COLO668 (cell line): ENCODE results near the gene AIF1.
"Not testable (repeated sequence)": the region's sequence is repeated elsewhere in the genome, so short reads cannot be mapped to it uniquely, and the experiment has no call there.

Source experiments
- DNase-seq: peaks from one replicate; lab custom pipeline; 2025; ENCODE audit not compliant: unreplicated experiment; lab: John Stamatoyannopoulos, UW

Gene AIF1

DNA sequence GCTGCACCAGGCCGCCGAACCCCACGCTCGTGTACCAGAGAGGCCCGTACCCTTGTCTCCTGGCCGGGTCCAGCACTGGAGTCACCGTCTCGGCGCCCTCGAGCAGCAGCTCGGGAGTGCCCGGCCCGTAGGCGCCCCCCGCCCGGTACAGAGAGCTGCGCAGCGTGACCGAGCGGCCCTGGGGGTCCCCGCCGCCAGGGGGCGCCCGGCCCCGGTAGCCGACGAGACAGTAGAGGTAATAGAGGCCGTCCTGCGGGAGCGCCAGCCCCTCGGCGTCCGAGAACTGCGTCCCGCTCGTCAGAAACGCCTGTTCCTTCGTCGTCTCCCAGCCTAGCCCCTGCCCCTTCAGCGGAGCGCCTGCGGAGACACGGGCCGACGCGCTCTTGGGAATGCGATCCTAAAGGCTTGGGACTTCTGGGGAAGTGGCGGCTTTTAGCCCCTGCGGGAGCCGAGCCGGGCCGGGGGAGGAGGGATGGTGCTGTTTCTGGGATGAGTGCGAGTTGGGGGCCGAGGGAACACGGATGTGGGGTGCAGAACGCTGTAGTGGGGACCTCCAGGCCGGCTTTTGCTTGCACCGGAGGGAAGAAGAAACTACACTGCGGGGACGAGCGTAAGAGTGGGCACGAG lies 34.1 kb upstream of the AIF1 start:
- DNase-seq: peak; percentile 58

DNA sequence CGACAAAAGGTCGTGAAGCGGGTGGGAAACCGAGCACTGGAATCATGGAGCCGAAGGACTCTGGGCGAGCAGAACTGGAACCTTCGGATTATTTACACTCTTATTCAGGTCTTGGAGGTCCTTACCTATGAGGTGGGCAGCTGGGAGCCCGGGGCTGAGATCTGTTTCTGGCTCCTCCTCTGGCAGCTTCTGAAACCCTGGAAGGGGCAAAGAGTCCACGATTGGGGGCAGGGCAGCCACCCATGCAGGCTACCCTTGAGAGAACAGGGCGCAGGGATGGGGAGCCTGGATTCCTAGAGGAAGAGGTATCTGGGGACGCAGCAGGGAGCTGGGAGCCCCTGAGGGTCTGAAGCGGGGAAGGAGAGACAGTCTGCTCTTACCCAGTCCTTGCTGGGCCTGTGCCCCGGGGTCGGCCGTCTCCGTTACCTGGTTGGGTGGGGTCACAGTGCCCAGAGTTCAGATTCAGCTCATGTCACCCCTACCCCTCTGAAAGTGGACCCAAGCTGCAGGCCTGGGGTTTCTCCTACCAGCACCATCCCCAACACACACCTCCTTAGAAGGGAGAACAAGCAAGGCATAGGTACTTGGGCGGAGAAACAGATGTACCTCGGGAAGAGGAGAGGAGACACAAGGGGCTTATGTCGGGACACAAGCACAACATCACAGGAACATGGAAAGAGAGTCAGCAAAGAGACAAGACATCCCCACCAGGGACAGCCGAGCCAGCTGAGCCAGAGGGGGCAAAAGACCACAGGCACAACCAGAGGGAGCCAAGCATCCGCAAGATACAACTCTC lies 33.4 kb upstream of the AIF1 start:
- no peak for DNase-seq

DNA sequence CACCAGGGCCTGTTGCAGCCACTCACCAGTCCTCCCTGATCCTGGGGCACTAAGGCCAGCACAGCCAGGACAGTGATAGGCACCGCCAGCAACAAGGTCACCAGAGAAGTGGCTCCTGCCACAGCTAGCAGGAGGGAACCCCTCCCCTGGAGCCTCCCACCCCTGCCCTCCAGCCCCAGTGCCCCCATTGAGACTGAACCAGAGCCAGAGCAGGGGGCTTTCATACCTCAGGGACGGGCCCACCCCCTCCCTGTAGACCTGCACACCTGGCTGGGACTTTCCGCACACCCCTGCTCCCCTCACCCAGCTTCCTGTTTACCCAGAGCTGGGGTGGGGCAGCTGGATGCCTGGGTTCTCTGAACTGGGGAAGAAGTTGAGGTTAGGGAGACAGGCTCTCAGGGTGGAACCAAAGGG lies 32.8 kb upstream of the AIF1 start, which contains the start of gene LTB:
LTB (minus strand) TSS at position 195 of the 414 bp plus-strand sequence; CDS start at position 188, 7 bp downstream.
- DNase-seq: no peak

DNA sequence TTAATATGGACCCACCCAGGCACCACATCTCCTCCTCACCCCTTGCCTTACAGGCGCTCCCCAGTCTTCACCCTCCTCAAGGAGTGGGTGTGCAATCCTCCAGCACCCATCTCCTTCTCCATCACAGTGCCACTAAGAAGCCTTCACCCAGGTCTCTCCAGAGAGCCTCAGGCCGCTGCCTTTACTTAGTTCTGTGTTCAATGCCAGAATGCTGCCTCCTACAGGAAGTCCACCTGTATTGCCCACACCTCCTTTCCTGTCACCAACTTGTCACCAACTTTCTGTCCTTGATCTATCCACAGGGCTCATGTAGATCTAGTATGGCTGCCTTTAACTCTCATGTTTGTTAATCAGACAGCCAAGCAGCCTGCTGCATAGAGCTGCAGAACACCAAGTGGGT lies 29.5 kb upstream of the AIF1 start:
- DNase-seq: no peak

DNA sequence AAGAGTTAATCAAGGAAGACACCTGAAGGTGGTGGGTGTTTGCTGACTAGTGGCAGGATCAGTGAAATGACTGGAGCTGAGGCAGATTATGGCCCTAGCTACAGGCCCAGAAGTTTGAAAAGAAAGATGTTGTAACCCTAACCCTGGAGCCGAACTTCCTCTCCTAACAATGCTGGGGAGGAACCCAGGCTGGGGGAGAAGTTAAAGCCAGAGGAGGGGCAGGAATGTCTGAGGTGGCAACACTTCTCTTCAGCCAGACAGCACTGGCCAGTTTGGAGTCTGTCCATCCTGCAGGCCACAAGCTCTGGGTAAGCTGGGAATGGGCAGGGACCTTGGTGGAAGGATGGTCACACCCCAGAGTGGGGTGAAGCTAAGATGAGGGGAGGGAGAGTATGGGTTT lies 29.0 kb upstream of the AIF1 start, which contains the start of gene LST1:
LST1 (plus strand) TSS at position 270 of the 400 bp plus-strand sequence. CDS start 1,023 bp downstream, outside the sequence.
- DNase-seq: no peak

DNA sequence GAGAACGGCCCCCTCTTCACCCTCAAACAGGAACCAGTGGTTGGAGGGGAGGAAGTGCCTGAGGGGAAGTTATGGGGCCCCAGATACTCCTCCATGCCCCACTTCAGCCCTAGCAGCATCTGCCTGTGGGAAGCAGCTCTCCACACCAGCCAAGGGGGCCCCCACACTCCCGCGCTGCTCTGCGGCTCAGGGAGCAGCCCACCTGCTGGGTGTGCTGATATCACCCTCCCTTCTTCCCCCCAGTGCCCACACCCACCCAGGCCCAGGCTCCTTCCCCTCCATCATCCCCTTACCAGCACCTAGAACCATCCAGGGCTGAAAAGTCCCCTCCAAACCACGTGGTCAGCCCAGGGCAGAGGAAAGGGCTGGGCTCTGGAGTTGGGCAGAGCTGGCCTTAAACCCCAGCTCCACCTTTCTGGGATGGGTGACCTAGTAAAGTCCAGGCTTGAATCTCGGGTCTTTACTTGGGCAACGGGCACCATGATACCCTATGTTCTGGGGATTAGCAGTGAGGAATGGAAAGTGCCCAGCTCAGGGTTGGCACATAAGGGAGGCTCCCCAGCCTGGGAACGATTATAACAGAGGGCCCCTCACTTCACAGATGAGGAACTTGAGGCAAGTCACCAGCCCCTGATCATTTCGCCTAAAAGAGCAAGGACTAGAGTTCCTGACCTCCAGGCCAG lies 28.3 kb upstream of the AIF1 start:
- no peak for DNase-seq

DNA sequence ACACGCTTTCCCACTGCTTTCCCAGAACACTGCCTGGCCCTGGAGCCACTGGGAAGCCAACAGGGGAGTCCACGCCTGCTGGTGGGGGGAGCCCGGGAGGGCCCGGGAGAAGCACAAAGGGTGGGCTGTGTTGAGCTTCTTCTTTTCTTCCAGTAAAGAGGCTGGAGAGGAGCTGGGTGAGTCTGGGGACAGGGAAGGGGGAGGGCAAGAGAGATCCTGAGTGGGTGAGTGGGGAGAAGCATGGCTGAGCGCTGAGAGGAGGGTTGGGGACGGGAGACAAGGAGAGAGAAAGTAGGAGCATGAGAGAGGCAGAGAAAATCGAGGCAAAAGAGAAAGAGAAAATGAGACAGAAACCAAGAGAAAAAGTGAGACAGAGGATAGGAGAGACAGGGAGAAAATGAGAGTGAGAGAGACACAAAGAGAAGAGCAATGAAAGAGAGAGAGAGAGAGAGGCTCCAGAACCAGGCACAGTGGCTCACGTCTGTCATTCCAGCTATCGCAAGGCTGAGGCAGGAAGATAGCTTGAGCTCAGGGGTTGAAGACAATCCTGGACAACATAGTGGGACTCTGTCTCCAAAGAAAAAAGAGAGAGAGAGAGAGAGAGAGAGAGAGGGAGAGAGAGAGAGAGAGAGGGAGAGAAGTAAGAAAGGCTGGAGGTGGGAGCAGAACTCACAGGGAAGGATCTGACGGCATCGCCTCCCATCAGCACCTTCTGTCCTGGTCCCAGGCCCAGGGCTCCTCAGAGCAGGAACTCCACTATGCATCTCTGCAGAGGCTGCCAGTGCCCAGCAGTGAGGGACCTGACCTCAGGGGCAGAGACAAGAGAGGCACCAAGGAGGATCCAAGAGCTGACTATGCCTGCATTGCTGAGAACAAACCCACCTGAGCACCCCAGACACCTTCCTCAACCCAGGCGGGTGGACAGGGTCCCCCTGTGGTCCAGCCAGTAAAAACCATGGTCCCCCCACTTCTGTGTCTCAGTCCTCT lies 26.9 kb upstream of the AIF1 start:
- DNase-seq: no peak

DNA sequence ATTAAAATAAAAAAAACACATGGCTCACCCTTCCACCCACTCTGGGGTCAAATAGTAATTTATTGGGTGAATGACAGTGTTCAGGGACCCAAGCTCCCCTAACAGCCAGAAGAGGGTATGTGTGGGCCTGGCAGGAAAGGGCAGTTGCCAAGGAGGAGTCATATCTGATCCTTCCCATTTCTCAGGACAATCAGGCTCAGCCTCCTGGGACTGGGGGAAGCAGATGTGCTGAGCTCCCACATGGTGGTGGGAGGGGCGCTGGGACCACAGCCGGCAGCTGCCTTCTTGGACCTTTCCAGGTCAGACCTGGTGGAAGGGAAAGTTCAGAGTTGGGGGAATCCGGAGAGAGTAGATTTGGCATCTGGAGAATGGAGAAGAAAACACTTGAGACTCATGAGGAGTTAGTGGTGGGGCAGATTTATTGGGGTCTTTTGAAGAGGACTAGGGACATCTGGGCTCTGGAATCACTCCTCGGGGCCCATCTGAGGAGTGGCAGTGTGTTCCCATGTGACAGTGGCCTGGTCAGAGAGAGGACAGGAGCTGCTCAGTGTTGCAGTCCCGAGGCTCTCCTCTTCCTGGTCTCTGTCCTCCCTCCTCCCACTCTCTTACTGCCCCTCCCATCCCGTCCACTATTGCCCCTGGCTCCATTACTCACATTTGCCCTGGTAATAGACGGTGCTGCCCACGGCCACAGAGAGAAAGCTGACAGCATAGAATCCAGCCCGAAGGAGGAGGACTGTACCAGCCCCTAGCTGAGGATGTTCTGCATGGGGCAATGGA lies 26.0 kb upstream of the AIF1 start:
- DNase-seq: no peak

DNA sequence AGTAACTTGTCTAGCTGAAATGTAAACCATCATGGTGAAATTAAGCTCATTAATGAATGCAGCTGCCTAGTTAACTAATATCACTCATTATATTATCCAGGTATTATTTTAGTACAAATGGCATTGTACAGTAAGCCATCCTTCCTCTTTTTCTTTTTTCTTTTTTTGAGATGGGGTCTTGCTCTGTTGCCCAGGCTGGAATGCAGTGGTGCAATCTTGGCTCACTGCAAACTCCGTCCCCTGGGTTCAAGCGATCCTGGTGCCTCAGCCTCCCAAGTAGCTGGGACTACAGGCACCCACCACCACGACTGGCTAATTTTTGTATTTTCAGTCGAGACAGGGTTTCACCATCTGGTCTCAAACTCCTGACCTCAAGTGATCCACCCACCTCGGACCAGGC lies 24.3 kb upstream of the AIF1 start:
- not testable (repeated sequence) for DNase-seq

DNA sequence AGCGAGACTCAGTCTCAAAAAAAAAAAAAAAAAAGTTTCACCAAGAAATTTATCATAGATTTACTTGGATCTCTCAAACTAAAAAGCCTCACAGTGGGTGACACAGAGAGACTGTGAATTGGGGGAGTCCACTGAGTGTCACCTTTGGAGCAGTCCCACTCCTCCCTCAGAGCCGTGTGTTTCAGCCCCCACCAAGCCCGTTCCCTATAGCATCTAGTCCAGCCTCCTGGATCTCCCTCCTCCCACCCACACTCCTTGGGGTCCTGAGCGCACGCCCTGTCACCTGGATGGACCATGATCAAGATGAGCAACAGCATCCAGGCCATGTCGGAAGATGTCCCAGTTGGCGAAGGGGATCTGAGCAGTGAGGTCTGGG lies 22.6 kb upstream of the AIF1 start:
- no peak for DNase-seq

DNA sequence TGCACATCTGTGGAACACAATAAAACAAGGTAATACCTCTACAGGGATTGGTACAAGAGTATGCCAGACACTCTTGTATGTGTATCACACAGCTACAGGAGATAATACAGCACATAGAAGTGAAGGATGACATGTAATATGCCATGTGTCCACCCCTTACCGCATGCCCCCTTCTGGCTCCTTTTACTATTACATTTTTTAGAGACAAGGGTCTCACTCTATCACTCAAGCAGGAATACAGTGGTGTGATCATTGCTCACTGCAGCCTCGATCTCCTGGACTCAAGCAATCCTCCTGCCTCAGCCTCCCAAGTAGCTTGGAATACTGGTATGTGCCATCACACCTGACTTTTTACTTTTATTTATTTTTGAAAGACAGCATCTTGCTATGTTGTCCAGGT lies 18.0 kb upstream of the AIF1 start:
- DNase-seq: peak; percentile 2

DNA sequence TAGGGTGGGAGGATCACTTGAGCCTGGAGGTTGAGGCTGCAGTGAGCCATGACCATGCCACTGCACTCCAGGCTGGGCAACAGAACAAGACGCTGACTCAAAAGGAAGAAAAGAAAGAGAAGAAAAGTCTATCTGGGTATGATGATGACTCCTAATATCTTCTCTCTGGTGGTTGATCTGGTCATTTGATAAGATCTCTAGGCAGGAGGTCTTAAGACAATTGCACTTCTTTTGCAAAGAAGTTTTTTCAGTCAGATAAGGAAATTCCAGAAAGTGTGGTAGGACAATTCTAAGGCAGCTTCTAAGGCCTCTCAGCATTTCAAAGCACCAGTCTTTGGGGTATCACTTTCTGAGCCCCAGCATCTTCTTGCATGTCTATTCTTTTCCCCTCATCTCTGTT lies 7.7 kb upstream of the AIF1 start:
- no peak for DNase-seq

DNA sequence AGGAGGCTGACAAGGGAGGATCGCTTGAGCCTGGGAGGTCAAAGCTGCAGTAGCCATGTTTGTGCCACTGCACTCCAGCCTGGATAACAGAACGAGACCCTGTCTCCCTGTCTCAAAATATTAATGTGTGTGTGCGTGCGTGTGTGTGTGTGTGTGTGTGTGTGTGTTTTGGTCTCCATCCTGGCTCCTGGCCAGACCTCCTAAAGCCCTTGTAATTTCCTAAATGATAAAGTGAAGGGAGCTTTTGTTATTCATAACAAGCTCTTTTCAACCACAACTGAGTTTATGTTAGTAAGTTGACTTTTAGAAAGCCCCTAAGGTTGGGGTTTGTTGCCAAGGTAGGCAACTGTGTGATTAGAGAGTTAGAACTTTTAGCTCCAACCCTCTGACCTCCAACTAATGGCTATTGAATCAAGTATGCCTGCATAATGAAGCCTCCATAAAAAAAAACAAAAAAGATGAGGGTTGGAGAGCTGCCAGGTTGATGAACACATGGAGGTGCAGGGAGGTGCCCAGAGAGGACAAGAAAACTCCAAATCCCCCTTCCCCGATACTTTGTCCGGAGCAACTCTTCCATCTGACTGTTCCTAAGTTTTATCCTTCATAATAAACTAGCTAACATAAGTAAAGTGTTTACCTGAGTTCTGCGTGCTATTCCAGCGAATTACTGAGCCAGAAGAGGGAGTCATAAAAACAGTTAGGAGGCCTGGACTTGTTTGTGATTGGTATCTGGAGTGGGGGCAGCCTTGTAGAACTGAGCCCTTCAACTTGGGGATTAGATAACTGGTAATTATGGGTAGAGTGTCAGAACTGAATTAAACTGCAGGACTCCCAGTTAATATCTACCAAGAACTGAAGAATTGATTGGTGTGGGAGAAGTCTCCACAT lies 5.3 kb upstream of the AIF1 start:
- peak; percentile 9 for DNase-seq

DNA sequence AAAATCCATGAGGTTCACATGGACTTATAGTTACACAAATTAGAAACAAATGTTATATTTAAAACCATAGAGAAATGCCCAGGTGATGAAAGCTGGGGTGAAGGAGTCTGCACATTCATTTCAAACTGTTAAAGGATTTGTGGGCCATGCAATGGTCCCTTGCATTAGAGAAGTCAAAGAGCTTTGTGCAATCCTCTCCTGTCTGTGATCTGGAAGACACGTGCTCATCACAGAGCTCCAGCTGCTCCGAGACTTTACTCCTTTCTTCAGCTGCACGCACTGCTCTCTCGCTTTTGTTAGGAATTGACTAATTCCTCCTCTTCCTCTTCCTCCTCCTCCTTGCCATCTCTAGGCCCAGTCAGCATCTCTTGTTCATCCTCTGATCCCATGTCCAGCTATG lies 4.1 kb upstream of the AIF1 start:
- DNase-seq: no peak

DNA sequence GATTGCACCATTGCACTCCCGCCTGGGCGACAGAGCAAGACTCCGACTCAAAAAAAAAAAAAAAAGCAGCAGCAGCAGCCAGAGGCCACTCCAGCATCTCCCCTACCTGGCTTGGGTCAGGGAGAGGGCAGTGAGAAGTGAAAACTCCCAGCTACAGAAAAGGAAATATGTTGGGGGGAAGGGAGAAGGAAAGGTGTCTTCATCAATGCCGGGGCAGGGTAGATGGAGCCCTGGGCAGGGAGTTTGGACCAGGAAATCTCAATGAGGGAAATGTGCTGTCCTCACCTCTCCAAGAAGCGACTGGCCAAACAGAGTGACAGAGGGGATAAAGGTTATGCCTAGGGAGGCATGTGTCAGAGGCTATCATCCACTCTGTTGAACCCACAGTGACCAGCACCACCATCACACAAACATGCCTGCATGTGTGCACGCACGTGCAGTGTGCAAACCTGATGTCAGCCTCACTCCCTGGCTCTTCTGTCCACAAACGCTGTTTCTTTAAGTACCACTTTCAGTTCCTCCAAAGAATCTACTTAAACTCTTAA lies 887 bp upstream of the AIF1 start:
- DNase-seq: no peak

DNA sequence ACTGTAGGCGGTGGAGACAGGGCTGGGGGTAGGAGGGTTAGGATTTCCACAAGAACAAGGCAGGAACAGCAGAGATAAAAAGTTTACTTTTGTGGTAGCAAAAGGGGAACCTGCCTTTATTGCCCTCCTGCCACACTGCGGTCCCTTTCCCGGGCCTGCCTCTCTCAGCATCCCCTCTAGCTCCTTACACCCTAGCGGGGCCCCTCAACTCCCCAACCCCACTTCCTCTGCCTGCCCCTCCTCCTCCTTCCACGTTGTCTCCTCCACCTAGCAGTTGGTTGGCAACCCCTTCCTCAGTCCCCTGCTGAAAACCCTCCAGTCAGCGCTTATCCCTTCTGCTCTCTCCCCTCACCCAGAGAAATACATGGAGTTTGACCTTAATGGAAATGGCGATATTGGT lies 714 bp downstream of the AIF1 start:
- no peak for DNase-seq

DNA sequence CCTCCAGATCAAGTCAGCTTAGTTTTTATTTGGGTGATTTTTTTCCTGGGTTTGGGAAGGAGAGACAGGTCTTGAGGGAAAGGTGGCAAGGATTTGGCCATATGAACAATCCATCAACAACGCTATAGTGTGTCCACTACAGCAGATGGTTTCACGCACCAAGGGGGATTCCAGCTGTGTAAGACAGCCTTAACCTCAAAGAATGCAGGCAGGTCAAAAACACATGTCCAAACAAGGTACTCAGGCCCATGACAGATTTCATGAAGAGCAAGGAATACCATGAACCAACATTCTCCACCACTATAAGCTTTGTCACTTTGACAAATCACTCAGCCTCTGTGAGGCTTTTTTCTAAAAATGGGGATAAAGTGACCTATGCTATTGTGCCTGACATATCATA lies 2.0 kb downstream of the AIF1 start:
- no peak for DNase-seq

DNA sequence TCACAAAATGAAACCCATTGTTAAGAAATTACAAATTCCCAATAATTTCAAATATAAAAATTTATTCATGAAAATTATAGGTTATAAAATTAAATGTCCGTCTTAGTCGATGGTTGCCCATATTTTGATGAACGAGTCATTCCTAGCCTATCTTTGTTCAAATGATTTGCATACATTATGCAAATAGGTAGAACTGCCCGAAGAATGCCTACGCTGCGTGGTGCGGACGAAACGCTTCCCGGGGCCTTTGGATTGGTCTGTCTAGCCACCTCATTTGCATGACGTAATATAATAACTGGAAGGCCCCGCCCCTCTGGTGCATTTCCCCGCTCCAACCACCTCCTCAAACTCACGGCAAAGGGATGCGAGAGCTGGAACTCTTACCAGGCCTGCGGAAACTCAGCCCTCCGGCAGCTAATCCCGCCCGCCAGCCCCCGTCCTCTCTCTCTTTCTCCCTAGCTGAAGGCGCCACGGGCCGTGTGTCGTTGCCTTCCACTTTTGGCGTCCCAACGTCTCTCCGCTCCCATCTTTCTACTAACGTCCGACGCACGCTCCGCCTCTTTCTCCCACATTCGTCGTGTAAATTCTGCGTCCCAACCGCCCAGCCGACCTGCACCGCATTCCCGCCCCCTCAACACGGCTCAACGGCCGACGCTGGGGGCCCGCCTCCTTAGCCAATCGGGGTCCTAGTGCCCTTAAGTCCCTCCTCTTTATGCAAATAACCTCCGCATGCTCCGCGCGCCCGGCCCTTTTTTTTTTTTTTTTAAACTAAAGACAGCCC lies 5.0 kb downstream of the AIF1 start:
- peak; percentile 98 for DNase-seq
